Upper lobe of left lung (tissue), 4 donors: ENCODE measurements around the gene ARVCF.

Source experiments
- CTCF ChIP-seq, 6 experiments: fragments of 450-650 bp in 4 of 6; fragments of 200-600 bp in 2 of 6; sonication (generic) in 2 of 6; IDR thresholded peaks; one replicate each; pipeline ENCODE4 v1.5.1; 2016 to 2019; ENCODE audit warnings: antibody characterized with exemption in 6 of 6
- POLR2A ChIP-seq, 4 donors: fragments of 450-650 bp; IDR thresholded peaks; one replicate each; pipeline ENCODE4 v1.5.1; 2016 to 2017; ENCODE audit warnings: antibody characterized with exemption in 4 of 4, mild to moderate bottlenecking in 2 of 4
- POLR2AphosphoS5 ChIP-seq, 2 donors: sonication (generic); formaldehyde crosslinking; IDR thresholded peaks; one replicate each; pipeline ENCODE4 v1.5.1; 2017; ENCODE audit warnings: antibody characterized with exemption in 2 of 2

- TF ChIP-seq CTCF (IDR thresholded peaks at IDR 0.05) (no peak), POLR2AphosphoS5 (IDR thresholded peaks at IDR 0.05) (no peak), POLR2A (IDR thresholded peaks at IDR 0.05) (no peak)
These were observed 46.1 kb upstream of the ARVCF start for GRCh38 chr22:20062766-20063083.
